ENCODE data around the gene JMJD7.

JMJD7 gene

DNA sequence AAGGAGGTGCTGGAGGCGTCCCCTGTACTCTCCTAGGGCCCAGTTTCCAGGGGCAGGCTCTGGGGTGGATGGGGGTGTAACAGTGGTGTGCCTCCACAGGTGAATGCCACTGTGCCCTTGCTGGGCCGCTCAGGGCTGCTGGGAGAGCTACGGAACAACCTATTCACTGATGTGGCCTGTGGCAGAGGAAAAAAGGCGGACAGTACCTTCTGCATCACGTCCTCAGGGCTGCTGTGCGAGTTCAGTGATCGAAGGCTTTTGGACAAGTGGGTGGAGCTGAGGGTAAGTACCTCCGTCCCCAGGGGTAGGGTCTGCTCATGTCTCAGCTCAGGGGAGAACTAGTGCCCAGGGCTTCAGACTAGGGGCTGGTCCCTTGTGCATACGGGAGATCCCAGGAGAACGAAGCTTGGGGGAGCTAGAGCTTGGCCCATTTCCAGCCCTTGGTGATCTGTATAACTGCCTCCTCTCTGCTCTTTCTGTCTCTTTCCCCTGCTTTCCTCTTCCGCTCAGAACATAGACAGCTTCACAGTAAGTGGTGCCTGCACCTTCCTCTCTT lies 15.0 kb upstream of the JMJD7 start:
- H3K4me3 ChIP-seq (ENCODE audit: low read depth, low read length): no peak overlapping the region
- no peaks in the 10 kb centered on the region for H3K9me3 ChIP-seq (ENCODE audit: control insufficient read depth, insufficient read depth, low read length)
- H3K27me3 ChIP-seq (ENCODE audit: control insufficient read depth, insufficient read depth, low read length): no peaks in the 10 kb centered on the region
- no peak overlapping the region for H3K27ac ChIP-seq (ENCODE audit: low read depth, low read length)
- peaks cover 5% of the 10 kb centered on the region; the same call in 1 of the 2 replicates for H3K4me1 ChIP-seq (ENCODE audit: control insufficient read depth, insufficient read depth, low read length)
- no peak overlapping the region for H3K9ac ChIP-seq (ENCODE audit: low read depth, low read length)
- peaks cover 5% of the 10 kb centered on the region for H3K36me3 ChIP-seq (ENCODE audit: control insufficient read depth, insufficient read depth, low read length)

DNA sequence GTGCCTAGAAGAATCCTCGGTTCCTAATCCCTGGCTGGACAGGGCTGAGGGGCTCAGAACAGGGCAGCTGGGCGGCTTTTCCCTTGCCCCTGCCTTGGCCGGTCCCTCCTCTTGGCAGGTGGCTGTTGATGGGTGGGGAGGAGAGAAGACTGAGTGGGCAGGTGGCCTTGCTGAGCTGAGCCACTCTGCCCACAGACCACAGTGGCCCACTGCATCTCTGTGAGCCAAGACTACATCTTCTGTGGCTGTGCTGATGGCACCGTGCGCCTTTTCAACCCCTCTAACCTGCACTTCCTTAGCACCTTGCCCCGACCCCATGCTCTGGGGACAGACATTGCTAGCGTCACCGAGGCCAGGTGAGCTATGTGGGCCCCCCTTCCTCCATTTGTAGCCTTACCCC lies 14.5 kb upstream of the JMJD7 start:
- Histone ChIP-seq H3K9me3 (ENCODE audit: control insufficient read depth, insufficient read depth, low read length) (no peaks in the 10 kb centered on the region), H3K36me3 (ENCODE audit: control insufficient read depth, insufficient read depth, low read length) (peaks cover 10% of the 10 kb centered on the region), H3K4me3 (ENCODE audit: low read depth, low read length) (no peak overlapping the region), H3K9ac (ENCODE audit: low read depth, low read length) (no peak overlapping the region), H3K4me1 (ENCODE audit: control insufficient read depth, insufficient read depth, low read length) (peaks cover 5% of the 10 kb centered on the region; the same call in 1 of the 2 replicates), H3K27me3 (ENCODE audit: control insufficient read depth, insufficient read depth, low read length) (no peaks in the 10 kb centered on the region), H3K27ac (ENCODE audit: low read depth, low read length) (no peak overlapping the region)

DNA sequence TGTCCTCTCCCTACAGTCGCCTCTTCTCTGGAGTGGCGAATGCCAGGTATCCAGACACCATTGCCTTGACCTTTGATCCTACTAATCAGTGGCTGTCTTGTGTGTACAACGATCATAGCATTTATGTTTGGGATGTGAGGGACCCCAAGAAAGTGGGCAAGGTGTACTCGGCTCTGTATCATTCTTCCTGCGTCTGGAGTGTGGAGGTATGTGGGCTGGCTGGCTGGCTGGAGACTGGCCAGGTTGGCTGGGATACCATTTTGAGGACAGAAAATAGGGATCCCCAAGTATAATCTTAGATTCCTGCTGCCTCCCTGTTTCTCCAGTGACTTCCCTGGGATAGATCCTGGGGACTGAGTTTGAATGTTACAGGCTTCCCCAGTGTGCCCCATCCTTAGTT lies 13.4 kb upstream of the JMJD7 start:
- peaks cover 17% of the 10 kb centered on the region for H3K36me3 ChIP-seq (ENCODE audit: control insufficient read depth, insufficient read depth, low read length)
- no peaks in the 10 kb centered on the region for H3K27me3 ChIP-seq (ENCODE audit: control insufficient read depth, insufficient read depth, low read length)
- H3K9me3 ChIP-seq (ENCODE audit: control insufficient read depth, insufficient read depth, low read length): no peaks in the 10 kb centered on the region
- no peak overlapping the region for H3K27ac ChIP-seq (ENCODE audit: low read depth, low read length)
- no peak overlapping the region for H3K9ac ChIP-seq (ENCODE audit: low read depth, low read length)
- no peak overlapping the region for H3K4me3 ChIP-seq (ENCODE audit: low read depth, low read length)
- H3K4me1 ChIP-seq (ENCODE audit: control insufficient read depth, insufficient read depth, low read length): peaks cover 5% of the 10 kb centered on the region; the same call in 1 of the 2 replicates

DNA sequence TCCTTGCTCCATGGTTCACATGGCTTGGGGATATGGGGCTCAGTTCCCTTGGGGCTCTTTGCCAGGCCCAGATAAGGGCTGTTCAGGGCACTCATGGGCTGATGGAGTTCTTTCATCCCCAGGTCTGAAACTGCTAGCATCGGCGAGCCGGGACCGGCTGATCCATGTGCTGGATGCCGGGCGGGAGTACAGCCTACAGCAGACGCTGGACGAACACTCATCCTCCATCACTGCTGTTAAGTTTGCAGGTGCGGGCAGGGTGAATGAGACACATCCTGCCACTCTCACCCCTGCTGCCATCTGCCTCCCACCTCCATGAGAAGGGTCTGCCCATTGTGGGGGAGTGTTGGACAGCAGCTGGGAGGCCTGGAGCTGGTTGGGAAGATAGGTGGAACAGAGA lies 11.1 kb upstream of the JMJD7 start:
- Histone ChIP-seq H3K27ac (ENCODE audit: low read depth, low read length) (no peak overlapping the region), H3K4me1 (ENCODE audit: control insufficient read depth, insufficient read depth, low read length) (no peaks in the 10 kb centered on the region), H3K27me3 (ENCODE audit: control insufficient read depth, insufficient read depth, low read length) (no peaks in the 10 kb centered on the region), H3K36me3 (ENCODE audit: control insufficient read depth, insufficient read depth, low read length) (peaks cover 20% of the 10 kb centered on the region), H3K9me3 (ENCODE audit: control insufficient read depth, insufficient read depth, low read length) (no peaks in the 10 kb centered on the region), H3K4me3 (ENCODE audit: low read depth, low read length) (no peak overlapping the region), H3K9ac (ENCODE audit: low read depth, low read length) (no peak overlapping the region)

DNA sequence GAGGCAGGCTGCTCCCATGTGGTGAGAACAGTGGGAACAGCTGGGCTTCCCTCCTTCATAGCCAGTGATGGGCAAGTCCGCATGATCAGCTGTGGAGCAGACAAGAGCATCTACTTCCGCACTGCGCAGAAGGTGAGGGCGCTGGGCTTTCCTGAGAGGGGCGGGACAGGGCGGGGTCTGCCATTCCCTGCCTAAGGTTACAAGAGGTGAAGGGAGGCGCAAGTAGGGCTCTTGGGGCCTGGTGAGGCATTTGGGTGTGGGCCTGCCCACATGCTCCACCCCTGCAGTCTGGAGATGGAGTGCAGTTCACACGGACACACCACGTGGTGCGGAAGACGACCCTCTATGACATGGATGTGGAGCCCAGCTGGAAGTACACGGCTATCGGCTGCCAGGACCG lies 10.6 kb upstream of the JMJD7 start:
- Histone ChIP-seq H3K27me3 (ENCODE audit: control insufficient read depth, insufficient read depth, low read length) (no peaks in the 10 kb centered on the region), H3K9me3 (ENCODE audit: control insufficient read depth, insufficient read depth, low read length) (no peaks in the 10 kb centered on the region), H3K9ac (ENCODE audit: low read depth, low read length) (no peak overlapping the region), H3K4me1 (ENCODE audit: control insufficient read depth, insufficient read depth, low read length) (no peaks in the 10 kb centered on the region), H3K27ac (ENCODE audit: low read depth, low read length) (no peak overlapping the region), H3K4me3 (ENCODE audit: low read depth, low read length) (no peak overlapping the region), H3K36me3 (ENCODE audit: control insufficient read depth, insufficient read depth, low read length) (peaks cover 20% of the 10 kb centered on the region)

DNA sequence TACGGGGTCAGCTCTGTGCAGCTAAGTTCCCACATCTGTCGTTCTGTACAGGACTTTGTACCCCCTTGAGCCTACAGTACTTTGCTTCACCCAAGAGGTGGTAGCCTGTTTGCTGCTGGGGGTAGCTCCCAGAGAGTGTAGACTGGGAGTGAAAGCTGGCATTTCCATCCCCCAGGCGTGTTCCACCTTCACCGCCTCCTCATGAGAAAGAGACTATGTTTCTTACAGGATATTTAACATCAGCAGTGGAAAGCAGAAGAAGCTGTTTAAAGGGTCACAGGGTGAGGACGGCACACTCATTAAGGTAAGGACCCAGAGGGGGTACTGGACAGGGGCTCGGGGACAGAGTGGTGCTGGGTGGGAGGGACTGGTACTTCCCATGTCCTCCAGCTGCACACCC lies 10.1 kb upstream of the JMJD7 start:
- Histone ChIP-seq H3K36me3 (ENCODE audit: control insufficient read depth, insufficient read depth, low read length) (peaks cover 20% of the 10 kb centered on the region), H3K27ac (ENCODE audit: low read depth, low read length) (no peak overlapping the region), H3K27me3 (ENCODE audit: control insufficient read depth, insufficient read depth, low read length) (no peaks in the 10 kb centered on the region), H3K4me3 (ENCODE audit: low read depth, low read length) (no peak overlapping the region), H3K9ac (ENCODE audit: low read depth, low read length) (no peak overlapping the region), H3K4me1 (ENCODE audit: control insufficient read depth, insufficient read depth, low read length) (no peaks in the 10 kb centered on the region), H3K9me3 (ENCODE audit: control insufficient read depth, insufficient read depth, low read length) (no peaks in the 10 kb centered on the region)

DNA sequence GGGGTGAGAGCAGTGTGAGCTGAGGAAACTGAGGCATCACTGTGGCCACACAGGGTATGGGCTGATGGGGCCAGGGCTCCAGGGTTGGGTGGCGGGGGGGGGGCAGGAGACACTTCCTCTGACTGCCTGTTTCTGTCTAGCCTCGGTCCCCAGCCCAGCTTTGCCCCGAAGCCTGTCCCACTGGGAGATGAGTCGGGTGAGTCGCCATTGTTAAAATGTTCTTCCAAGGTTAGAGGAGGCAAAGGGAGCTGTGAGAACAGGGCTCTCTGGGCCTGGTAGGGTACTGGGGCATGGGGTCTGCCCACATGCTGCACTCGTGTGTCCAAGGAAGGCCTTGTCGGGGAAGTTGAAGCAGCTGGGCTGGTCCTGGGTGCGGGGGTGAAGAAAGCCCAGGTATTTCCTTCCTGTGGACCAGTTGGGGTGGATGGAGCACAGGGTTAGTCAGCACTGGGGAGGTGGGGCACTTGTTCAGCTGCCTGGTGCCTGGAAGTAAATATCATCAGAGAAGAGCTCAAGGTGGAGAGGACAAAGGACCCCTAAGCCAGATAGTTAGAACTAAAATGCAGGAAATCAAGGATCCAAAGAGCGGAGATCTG lies 8.3 kb upstream of the JMJD7 start:
- H3K27ac ChIP-seq (ENCODE audit: low read depth, low read length): no peak overlapping the region
- H3K27me3 ChIP-seq (ENCODE audit: control insufficient read depth, insufficient read depth, low read length): no peaks in the 10 kb centered on the region
- no peaks in the 10 kb centered on the region for H3K9me3 ChIP-seq (ENCODE audit: control insufficient read depth, insufficient read depth, low read length)
- H3K9ac ChIP-seq (ENCODE audit: low read depth, low read length): no peak overlapping the region
- H3K36me3 ChIP-seq (ENCODE audit: control insufficient read depth, insufficient read depth, low read length): peaks cover 24% of the 10 kb centered on the region
- H3K4me3 ChIP-seq (ENCODE audit: low read depth, low read length): no peak overlapping the region
- H3K4me1 ChIP-seq (ENCODE audit: control insufficient read depth, insufficient read depth, low read length): no peaks in the 10 kb centered on the region

DNA sequence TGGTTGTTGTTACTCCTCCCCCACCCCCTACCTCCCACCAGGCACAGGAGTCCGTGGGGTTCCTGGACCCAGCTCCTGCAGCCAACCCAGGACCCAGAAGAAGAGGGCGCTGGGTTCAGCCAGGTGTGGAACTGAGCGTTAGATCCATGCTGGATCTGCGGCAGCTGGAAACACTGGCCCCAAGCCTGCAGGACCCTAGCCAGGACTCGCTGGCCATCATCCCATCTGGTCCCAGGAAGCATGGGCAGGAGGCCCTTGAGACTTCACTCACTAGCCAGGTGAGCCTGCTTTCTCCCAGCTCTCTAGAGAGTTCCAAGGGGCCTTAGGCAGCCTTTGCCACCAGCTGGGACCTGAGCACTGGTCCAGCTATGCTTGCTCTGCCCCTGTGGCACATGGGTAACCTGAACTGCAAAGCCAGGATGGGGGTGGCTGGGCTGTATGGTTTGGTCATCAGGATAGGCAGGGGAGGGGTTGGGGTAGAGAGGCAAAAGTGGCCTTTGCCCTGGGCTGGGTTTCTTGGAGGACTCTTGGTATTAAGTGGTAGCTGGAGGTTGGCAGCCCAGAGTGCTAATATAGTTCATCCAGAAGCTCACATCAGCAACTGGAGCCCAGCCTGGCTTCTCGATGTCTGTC lies 7.0 kb upstream of the JMJD7 start:
- Histone ChIP-seq H3K4me1 (ENCODE audit: control insufficient read depth, insufficient read depth, low read length) (no peaks in the 10 kb centered on the region), H3K4me3 (ENCODE audit: low read depth, low read length) (no peak overlapping the region), H3K9ac (ENCODE audit: low read depth, low read length) (no peak overlapping the region), H3K27me3 (ENCODE audit: control insufficient read depth, insufficient read depth, low read length) (no peaks in the 10 kb centered on the region), H3K9me3 (ENCODE audit: control insufficient read depth, insufficient read depth, low read length) (no peaks in the 10 kb centered on the region), H3K27ac (ENCODE audit: low read depth, low read length) (no peak overlapping the region), H3K36me3 (ENCODE audit: control insufficient read depth, insufficient read depth, low read length) (peaks cover 24% of the 10 kb centered on the region)

DNA sequence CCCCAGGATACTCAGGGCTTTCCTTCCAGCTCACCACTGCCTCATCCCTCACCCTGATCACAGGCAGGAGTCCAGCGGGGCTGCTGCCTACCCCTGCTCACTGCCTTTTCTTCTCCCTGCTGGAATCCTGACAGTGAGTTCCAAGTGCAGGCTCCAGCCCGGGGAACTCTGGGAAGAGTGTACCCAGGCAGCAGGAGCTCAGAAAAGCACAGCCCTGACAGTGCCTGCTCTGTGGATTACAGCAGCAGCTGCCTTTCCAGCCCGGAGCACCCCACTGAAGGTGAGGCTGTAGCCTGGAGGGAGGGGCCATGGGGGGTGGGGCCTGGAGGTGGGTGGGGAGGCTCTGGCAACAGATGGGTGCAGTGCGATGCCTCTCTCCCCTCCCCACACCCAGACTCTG lies 6.1 kb upstream of the JMJD7 start:
- Histone ChIP-seq H3K4me3 (ENCODE audit: low read depth, low read length) (no peak overlapping the region), H3K27ac (ENCODE audit: low read depth, low read length) (no peak overlapping the region), H3K4me1 (ENCODE audit: control insufficient read depth, insufficient read depth, low read length) (no peaks in the 10 kb centered on the region), H3K9ac (ENCODE audit: low read depth, low read length) (no peak overlapping the region), H3K36me3 (ENCODE audit: control insufficient read depth, insufficient read depth, low read length) (peaks cover 24% of the 10 kb centered on the region), H3K27me3 (ENCODE audit: control insufficient read depth, insufficient read depth, low read length) (no peaks in the 10 kb centered on the region; the same call in 1 of the 2 replicates), H3K9me3 (ENCODE audit: control insufficient read depth, insufficient read depth, low read length) (no peaks in the 10 kb centered on the region)

DNA sequence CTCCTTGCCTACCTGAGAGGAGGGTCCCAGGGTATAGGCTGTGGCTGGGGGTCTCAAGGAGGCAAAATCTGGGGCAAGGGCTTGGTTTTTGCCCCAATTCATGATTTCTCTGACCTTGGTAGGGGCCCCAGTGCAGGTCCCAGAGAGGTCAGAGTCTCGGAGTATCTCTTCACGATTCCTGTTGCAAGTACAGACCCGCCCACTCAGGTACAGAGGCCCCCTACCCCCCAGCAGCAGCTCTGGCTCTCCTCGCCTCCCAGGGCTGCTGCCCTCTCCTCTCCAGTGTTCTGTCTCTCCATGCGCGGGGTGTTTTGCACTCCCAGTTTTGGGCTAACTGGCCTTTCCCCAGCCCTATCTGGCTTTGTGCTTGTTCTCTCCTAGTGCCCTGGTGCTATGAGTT lies 5.4 kb upstream of the JMJD7 start:
- Histone ChIP-seq H3K9ac (ENCODE audit: low read depth, low read length) (no peak overlapping the region), H3K4me1 (ENCODE audit: control insufficient read depth, insufficient read depth, low read length) (no peaks in the 10 kb centered on the region), H3K4me3 (ENCODE audit: low read depth, low read length) (no peak overlapping the region), H3K27me3 (ENCODE audit: control insufficient read depth, insufficient read depth, low read length) (no peaks in the 10 kb centered on the region; the same call in 1 of the 2 replicates), H3K36me3 (ENCODE audit: control insufficient read depth, insufficient read depth, low read length) (peaks cover 23% of the 10 kb centered on the region), H3K27ac (ENCODE audit: low read depth, low read length) (no peak overlapping the region), H3K9me3 (ENCODE audit: control insufficient read depth, insufficient read depth, low read length) (no peaks in the 10 kb centered on the region)

DNA sequence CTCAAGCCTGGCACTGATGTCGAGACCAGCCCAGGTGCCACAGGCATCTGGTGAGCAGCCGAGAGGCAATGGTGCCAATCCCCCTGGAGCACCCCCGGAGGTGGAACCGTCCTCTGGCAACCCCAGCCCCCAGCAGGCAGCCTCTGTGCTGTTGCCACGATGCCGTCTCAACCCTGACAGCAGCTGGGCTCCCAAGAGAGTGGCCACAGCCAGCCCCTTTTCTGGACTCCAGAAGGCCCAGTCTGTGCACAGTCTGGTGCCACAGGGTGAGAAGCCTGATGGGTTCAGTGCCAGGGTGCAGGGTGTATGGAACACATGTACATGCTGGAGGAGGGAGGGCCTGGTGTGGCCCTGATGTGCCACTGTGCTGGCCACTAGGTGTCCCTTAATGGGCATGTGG lies 4.9 kb upstream of the JMJD7 start:
- H3K4me3 ChIP-seq (ENCODE audit: low read depth, low read length): no peak overlapping the region
- no peaks in the 10 kb centered on the region for H3K9me3 ChIP-seq (ENCODE audit: control insufficient read depth, insufficient read depth, low read length)
- H3K9ac ChIP-seq (ENCODE audit: low read depth, low read length): no peak overlapping the region
- H3K36me3 ChIP-seq (ENCODE audit: control insufficient read depth, insufficient read depth, low read length): peaks cover 19% of the 10 kb centered on the region
- H3K4me1 ChIP-seq (ENCODE audit: control insufficient read depth, insufficient read depth, low read length): no peaks in the 10 kb centered on the region
- H3K27me3 ChIP-seq (ENCODE audit: control insufficient read depth, insufficient read depth, low read length): no peaks in the 10 kb centered on the region; the same call in 1 of the 2 replicates
- no peak overlapping the region for H3K27ac ChIP-seq (ENCODE audit: low read depth, low read length)

Measured in HUES48 (cell line).